ENCODE results near the gene B4GALT5.

The B4GALT5 gene

DNA sequence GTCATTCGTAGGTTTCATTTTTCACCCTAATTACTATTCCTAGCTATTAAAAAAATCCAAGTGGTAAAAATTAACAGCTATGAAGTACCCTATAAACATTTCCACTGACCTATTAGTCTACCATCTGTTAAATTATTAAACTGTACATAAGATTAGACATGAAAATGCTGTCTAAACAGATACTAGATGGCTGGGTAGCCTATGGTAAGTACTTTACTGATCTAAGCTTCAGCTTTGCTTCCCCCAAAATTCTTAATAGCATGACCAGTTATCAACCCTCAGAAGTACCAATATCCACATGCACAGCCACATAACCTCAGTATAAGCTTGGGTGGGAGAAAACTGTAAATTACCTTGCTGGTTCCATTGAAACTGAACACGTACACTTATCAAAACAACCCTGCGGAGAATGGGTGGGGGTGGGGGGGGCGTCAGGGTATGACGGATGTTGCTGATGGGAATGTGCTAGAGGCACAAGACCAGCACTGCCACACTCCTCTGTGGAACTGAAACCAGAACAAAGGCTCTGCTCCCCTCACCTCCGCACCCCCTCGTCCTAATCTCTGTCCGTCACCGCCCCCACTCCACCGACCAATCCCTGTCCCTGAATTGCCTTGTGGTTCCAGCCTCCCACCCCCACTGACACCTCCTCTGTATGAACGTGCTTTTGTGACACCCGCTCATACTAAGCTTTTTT, 45.3 kb downstream of the B4GALT5 start:
- TF ChIP-seq ZFP30 (CRISPR knock-in tag; IDR thresholded peaks at IDR 0.05), result no peak
- TF ChIP-seq GLIS3 (CRISPR knock-in tag; IDR thresholded peaks at IDR 0.05), result no peak
- TF ChIP-seq OSR1 (CRISPR knock-in tag; IDR thresholded peaks at IDR 0.05), result no peak
- TF ChIP-seq ZNF565 (CRISPR knock-in tag; conservative IDR thresholded peaks at IDR 0.05; ENCODE audit: low read depth), result no peak
- no peak for TF ChIP-seq ARNTL (CRISPR knock-in tag; IDR thresholded peaks at IDR 0.05; ENCODE audit: borderline replicate concordance, low read depth)
- no peak for TF ChIP-seq ZNF70 (CRISPR knock-in tag; IDR thresholded peaks at IDR 0.05)
- TF ChIP-seq, protein P1, sequence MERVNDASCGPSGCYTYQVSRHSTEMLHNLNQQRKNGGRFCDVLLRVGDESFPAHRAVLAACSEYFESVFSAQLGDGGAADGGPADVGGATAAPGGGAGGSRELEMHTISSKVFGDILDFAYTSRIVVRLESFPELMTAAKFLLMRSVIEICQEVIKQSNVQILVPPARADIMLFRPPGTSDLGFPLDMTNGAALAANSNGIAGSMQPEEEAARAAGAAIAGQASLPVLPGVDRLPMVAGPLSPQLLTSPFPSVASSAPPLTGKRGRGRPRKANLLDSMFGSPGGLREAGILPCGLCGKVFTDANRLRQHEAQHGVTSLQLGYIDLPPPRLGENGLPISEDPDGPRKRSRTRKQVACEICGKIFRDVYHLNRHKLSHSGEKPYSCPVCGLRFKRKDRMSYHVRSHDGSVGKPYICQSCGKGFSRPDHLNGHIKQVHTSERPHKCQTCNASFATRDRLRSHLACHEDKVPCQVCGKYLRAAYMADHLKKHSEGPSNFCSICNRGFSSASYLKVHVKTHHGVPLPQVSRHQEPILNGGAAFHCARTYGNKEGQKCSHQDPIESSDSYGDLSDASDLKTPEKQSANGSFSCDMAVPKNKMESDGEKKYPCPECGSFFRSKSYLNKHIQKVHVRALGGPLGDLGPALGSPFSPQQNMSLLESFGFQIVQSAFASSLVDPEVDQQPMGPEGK (CRISPR knock-in tag; IDR thresholded peaks at IDR 0.05; ENCODE audit: borderline replicate concordance), result no peak
- TF ChIP-seq TOX (CRISPR knock-in tag; IDR thresholded peaks at IDR 0.05; ENCODE audit: borderline replicate concordance), result no peak
- TF ChIP-seq SNAI2 (CRISPR knock-in tag; IDR thresholded peaks at IDR 0.05), result no peak
- TF ChIP-seq, protein P2, sequence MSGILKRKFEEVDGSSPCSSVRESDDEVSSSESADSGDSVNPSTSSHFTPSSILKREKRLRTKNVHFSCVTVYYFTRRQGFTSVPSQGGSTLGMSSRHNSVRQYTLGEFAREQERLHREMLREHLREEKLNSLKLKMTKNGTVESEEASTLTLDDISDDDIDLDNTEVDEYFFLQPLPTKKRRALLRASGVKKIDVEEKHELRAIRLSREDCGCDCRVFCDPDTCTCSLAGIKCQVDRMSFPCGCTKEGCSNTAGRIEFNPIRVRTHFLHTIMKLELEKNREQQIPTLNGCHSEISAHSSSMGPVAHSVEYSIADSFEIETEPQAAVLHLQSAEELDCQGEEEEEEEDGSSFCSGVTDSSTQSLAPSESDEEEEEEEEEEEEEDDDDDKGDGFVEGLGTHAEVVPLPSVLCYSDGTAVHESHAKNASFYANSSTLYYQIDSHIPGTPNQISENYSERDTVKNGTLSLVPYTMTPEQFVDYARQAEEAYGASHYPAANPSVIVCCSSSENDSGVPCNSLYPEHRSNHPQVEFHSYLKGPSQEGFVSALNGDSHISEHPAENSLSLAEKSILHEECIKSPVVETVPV (CRISPR knock-in tag; IDR thresholded peaks at IDR 0.05), result no peak
- no peak for TF ChIP-seq ZFP3 (CRISPR knock-in tag; IDR thresholded peaks at IDR 0.05)
- TF ChIP-seq ZC3H10 (CRISPR knock-in tag; IDR thresholded peaks at IDR 0.05), result no peak
- TF ChIP-seq RARB (CRISPR knock-in tag; IDR thresholded peaks at IDR 0.05), result no peak
- no peak for TF ChIP-seq POU6F1 (CRISPR knock-in tag; IDR thresholded peaks at IDR 0.05; ENCODE audit: borderline replicate concordance, low read depth)
- TF ChIP-seq ZNF8 (CRISPR knock-in tag; IDR thresholded peaks at IDR 0.05), result no peak
- no peak for ATAC-seq

GRCh38 chr20:49666911-49667310, 46.8 kb downstream of the B4GALT5 start:
- no peak for TF ChIP-seq TSHZ2 (CRISPR knock-in tag; IDR thresholded peaks at IDR 0.05)
- no peak for TF ChIP-seq ZC3H10 (CRISPR knock-in tag; IDR thresholded peaks at IDR 0.05)
- TF ChIP-seq PPARA (CRISPR knock-in tag; IDR thresholded peaks at IDR 0.05; ENCODE audit: borderline replicate concordance), result no peak
- ATAC-seq, result no peak

DNA sequence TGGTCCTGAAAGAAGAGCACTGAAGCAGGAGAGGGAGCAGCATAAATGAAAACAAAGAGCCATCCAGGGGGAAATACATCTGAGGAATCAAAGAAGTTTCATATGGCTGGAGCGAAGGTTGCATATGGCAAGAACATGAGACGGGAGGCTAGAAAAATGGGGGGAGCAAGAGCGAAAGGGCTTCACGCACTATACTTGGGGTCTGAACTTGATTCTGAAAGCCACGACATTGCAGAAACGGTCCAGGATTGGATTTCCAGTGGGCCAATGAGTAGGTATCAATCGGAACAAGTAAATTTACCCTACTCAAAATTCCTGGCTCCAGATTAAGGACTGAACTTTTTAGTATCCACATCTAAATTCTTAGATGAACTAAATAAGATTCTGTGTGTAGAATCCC, 47.9 kb downstream of the B4GALT5 start:
- ATAC-seq, result no peak
- TF ChIP-seq ARNTL (CRISPR knock-in tag; IDR thresholded peaks at IDR 0.05; ENCODE audit: borderline replicate concordance, low read depth), result no peak
- TF ChIP-seq ISL1 (CRISPR knock-in tag; IDR thresholded peaks at IDR 0.05), result no peak
- TF ChIP-seq ESRRG (CRISPR knock-in tag; IDR thresholded peaks at IDR 0.05), result no peak
- no peak for TF ChIP-seq POU6F1 (CRISPR knock-in tag; IDR thresholded peaks at IDR 0.05; ENCODE audit: borderline replicate concordance, low read depth)
- TF ChIP-seq PPARA (CRISPR knock-in tag; IDR thresholded peaks at IDR 0.05; ENCODE audit: borderline replicate concordance), result no peak
- no peak for TF ChIP-seq OSR1 (CRISPR knock-in tag; IDR thresholded peaks at IDR 0.05)
- no peak for TF ChIP-seq RARB (CRISPR knock-in tag; IDR thresholded peaks at IDR 0.05)
- no peak for TF ChIP-seq TCF4 (CRISPR knock-in tag; IDR thresholded peaks at IDR 0.05; ENCODE audit: borderline replicate concordance)
- TF ChIP-seq, protein P2 (CRISPR knock-in tag; IDR thresholded peaks at IDR 0.05), result no peak
- TF ChIP-seq CSDC2 (CRISPR knock-in tag; IDR thresholded peaks at IDR 0.05), result no peak
- no peak for TF ChIP-seq ZNF8 (CRISPR knock-in tag; IDR thresholded peaks at IDR 0.05)
- no peak for TF ChIP-seq ZFP30 (CRISPR knock-in tag; IDR thresholded peaks at IDR 0.05)
- no peak for TF ChIP-seq ZFP3 (CRISPR knock-in tag; IDR thresholded peaks at IDR 0.05)
- no peak for TF ChIP-seq ZC3H10 (CRISPR knock-in tag; IDR thresholded peaks at IDR 0.05)
- no peak for TF ChIP-seq CREB5 (CRISPR knock-in tag; IDR thresholded peaks at IDR 0.05; ENCODE audit: low read depth)
- TF ChIP-seq, protein P1 (CRISPR knock-in tag; IDR thresholded peaks at IDR 0.05; ENCODE audit: borderline replicate concordance), result no peak

Measured in SK-N-SH treated with all-trans-retinoic acid at 6 μM for 48 hours (cell line).